ENCODE measurements around the gene OVOL1.
"Not testable (repeated sequence)": the region's sequence is repeated elsewhere in the genome, so short reads cannot be mapped to it uniquely, and the experiment has no call there.

The OVOL1 gene

GRCh38 chr11:65764434-65764833 lies 22.4 kb upstream of the OVOL1 start:
- Histone ChIP-seq H3K4me2 (ENCODE audit: low read length) (no peak overlapping the region), H3K9ac (ENCODE audit: low read length) (no peak overlapping the region), H3K4me1 (ENCODE audit: low read length) (no peaks in the 10 kb centered on the region), H3K79me2 (ENCODE audit: low read length) (no peaks in the 10 kb centered on the region), H2AFZ (ENCODE audit: low read depth, low read length) (no peak overlapping the region), H4K20me1 (ENCODE audit: insufficient read depth, low read length) (no peaks in the 10 kb centered on the region), H3K27me3 (ENCODE audit: low read depth, low read length) (0 out of 2 replicates have a peak, but pooled peaks cover 5% of the 10 kb centered on the region), H3K27ac (ENCODE audit: low read length) (no peak overlapping the region), H3K4me3 (ENCODE audit: low read length) (no peak overlapping the region), H3K9me3 (ENCODE audit: insufficient read depth, low read length) (no peaks in the 10 kb centered on the region), H3K36me3 (replicated peaks; ENCODE audit: low read depth, low read length) (no peaks in the 10 kb centered on the region)
- no peak for TF ChIP-seq CTCF (IDR thresholded peaks at IDR 0.05; ENCODE audit: low read depth, low read length)
- TF ChIP-seq EZH2phosphoT487 (IDR thresholded peaks at IDR 0.05; ENCODE audit: low read depth), result no peak

GRCh38 chr11:65766535-65766934 lies 20.3 kb upstream of the OVOL1 start:
- no peaks in the 10 kb centered on the region for H3K79me2 ChIP-seq (ENCODE audit: low read length)
- H4K20me1 ChIP-seq (ENCODE audit: insufficient read depth, low read length), result no peaks in the 10 kb centered on the region
- TF ChIP-seq EZH2phosphoT487 (IDR thresholded peaks at IDR 0.05; ENCODE audit: low read depth), result no peak
- no peak for TF ChIP-seq CTCF (IDR thresholded peaks at IDR 0.05; ENCODE audit: low read depth, low read length)
- H3K4me3 ChIP-seq (ENCODE audit: low read length), result no peak overlapping the region
- H3K9me3 ChIP-seq (ENCODE audit: insufficient read depth, low read length), result no peaks in the 10 kb centered on the region
- 0 out of 2 replicates have a peak, but pooled peaks cover 2% of the 10 kb centered on the region for H3K4me1 ChIP-seq (ENCODE audit: low read length)
- no peak overlapping the region for H3K9ac ChIP-seq (ENCODE audit: low read length)
- H3K36me3 ChIP-seq (replicated peaks; ENCODE audit: low read depth, low read length), result no peaks in the 10 kb centered on the region
- no peak overlapping the region for H3K4me2 ChIP-seq (ENCODE audit: low read length)
- 0 out of 2 replicates have a peak, but pooled peaks cover 2% of the 10 kb centered on the region for H3K27me3 ChIP-seq (ENCODE audit: low read depth, low read length)
- no peak overlapping the region for H2AFZ ChIP-seq (ENCODE audit: low read depth, low read length)
- no peak overlapping the region for H3K27ac ChIP-seq (ENCODE audit: low read length)

- Histone ChIP-seq H3K27ac (ENCODE audit: low read length) (no peak overlapping the region), H3K36me3 (replicated peaks; ENCODE audit: low read depth, low read length) (no peaks in the 10 kb centered on the region), H4K20me1 (ENCODE audit: insufficient read depth, low read length) (no peaks in the 10 kb centered on the region)
Measured at GRCh38 chr11:65767406-65767805, 19.5 kb upstream of the OVOL1 start.

GRCh38 chr11:65767806-65768205 lies 19.1 kb upstream of the OVOL1 start:
- not testable (repeated sequence) for H3K27ac ChIP-seq (ENCODE audit: low read length); H2AFZ ChIP-seq (ENCODE audit: low read depth, low read length); H3K4me3 ChIP-seq (ENCODE audit: low read length); H3K27me3 ChIP-seq (ENCODE audit: low read depth, low read length); H3K4me2 ChIP-seq (ENCODE audit: low read length); H4K20me1 ChIP-seq (ENCODE audit: insufficient read depth, low read length); H3K9me3 ChIP-seq (ENCODE audit: insufficient read depth, low read length); H3K36me3 ChIP-seq (replicated peaks; ENCODE audit: low read depth, low read length); H3K4me1 ChIP-seq (ENCODE audit: low read length); H3K79me2 ChIP-seq (ENCODE audit: low read length); H3K9ac ChIP-seq (ENCODE audit: low read length)

More at GRCh38 chr11:65767406-65767805, 19.5 kb upstream of the OVOL1 start:
- TF ChIP-seq CTCF (IDR thresholded peaks at IDR 0.05; ENCODE audit: low read depth, low read length) (no peak), EZH2phosphoT487 (IDR thresholded peaks at IDR 0.05; ENCODE audit: low read depth) (no peak)
- no peak overlapping the region for H3K9ac ChIP-seq (ENCODE audit: low read length)
- no peak overlapping the region for H3K4me3 ChIP-seq (ENCODE audit: low read length)
- H3K4me1 ChIP-seq (ENCODE audit: low read length), result 0 out of 2 replicates have a peak, but pooled peaks cover 2% of the 10 kb centered on the region
- no peaks in the 10 kb centered on the region for H3K27me3 ChIP-seq (ENCODE audit: low read depth, low read length)
- H2AFZ ChIP-seq (ENCODE audit: low read depth, low read length), result no peak overlapping the region
- no peaks in the 10 kb centered on the region for H3K9me3 ChIP-seq (ENCODE audit: insufficient read depth, low read length)
- H3K4me2 ChIP-seq (ENCODE audit: low read length), result no peak overlapping the region
- H3K79me2 ChIP-seq (ENCODE audit: low read length), result no peaks in the 10 kb centered on the region
